Fibroblast of lung (primary cell): ENCODE results near the gene CCDC195.

Experiments
- CTCF ChIP-seq, 2 donors: IDR thresholded peaks in 1 of 2; conservative IDR thresholded peaks in 1 of 2; 1 replicate in 1 of 2; 2 replicates in 1 of 2; pipeline ENCODE4 v1.5.1; 2011 to 2012; ENCODE audit warnings: low read length in 2 of 2, control low read depth in 1 of 2, inconsistent platforms in 1 of 2, low read depth in 1 of 2, mild to moderate bottlenecking in 1 of 2
- EZH2 ChIP-seq: IDR thresholded peaks from 2 replicates; pipeline ENCODE4 v1.5.1; 2012; ENCODE audit warnings: low read length, control low read depth, mild to moderate bottlenecking; ENCODE audit errors: missing control alignments

GRCh38 chr2:224670203-224670602 lies 46.0 kb downstream of the CCDC195 start:
- TF ChIP-seq EZH2 (no peak), CTCF (conservative IDR thresholded peaks at IDR 0.05 in 1 of 2, IDR thresholded peaks at IDR 0.05 in 1 of 2; ENCODE audit: low read depth in 1 of 2, low read length in 2 of 2) (no peak)
